Measurements from ENCODE around the gene HCFC1R1. TPM values are rescaled to one million over a fixed set of nuclear protein-coding genes. Genes with fewer than 3 reads are reported as not detected.

HCFC1R1 gene
- total and polyA plus RNA-seq, 2 experiments from 2014 or later, result 30.2 to 192 TPM

- TF ChIP-seq EZH2 (IDR thresholded peaks at IDR 0.05; ENCODE audit: low read depth, unreplicated experiment) (no peak), ZNF114 (CRISPR knock-in tag; IDR thresholded peaks at IDR 0.05) (no peak), REST (IDR thresholded peaks at IDR 0.05; ENCODE audit: unreplicated experiment) (no peak), JUNB (IDR thresholded peaks at IDR 0.05; ENCODE audit: unreplicated experiment) (no peak), CREB1 (CRISPR knock-in tag; IDR thresholded peaks at IDR 0.05; ENCODE audit: low read depth) (no peak)
Measured at GRCh38 chr16:3012828-3013420, 10.8 kb downstream of the HCFC1R1 start, which contains the start of gene CLDN9 (continued).

GRCh38 chr16:3012246-3012645 is 11.5 kb downstream of the HCFC1R1 start:
- peaks cover 61% of the 10 kb centered on the region for H3F3A ChIP-seq (replicated peaks; ENCODE audit: low read depth)
- H4K20me1 ChIP-seq (replicated peaks; ENCODE audit: insufficient read depth), result peaks cover 25% of the 10 kb centered on the region
- peaks cover 33% of the 10 kb centered on the region for H3K36me3 Mint-ChIP-seq (ENCODE audit: low read depth)
- H3K4me3 Mint-ChIP-seq, result peak overlapping the region; percentile 75
- H2AFZ ChIP-seq, result 0 out of 2 replicates have a peak overlapping the region, but pooled peaks have one; percentile 47
- H3K27ac ChIP-seq (ENCODE audit: low read depth), result no peak overlapping the region
- peak overlapping the region; percentile 62; the same call in 1 of the 2 replicates for H3K27ac Mint-ChIP-seq
- H3K79me2 ChIP-seq (replicated peaks; ENCODE audit: insufficient read depth), result peaks cover 17% of the 10 kb centered on the region
- H3K27me3 Mint-ChIP-seq (ENCODE audit: insufficient read depth, low read depth, poor library complexity), result peaks cover 52% of the 10 kb centered on the region
- H3K4me2 ChIP-seq, result peak overlapping the region; percentile 88
- peak overlapping the region; percentile 68 for H3K4me3 ChIP-seq
- peaks cover 11% of the 10 kb centered on the region for H3K27me3 ChIP-seq (ENCODE audit: insufficient read depth)
- peaks cover 79% of the 10 kb centered on the region for H3K4me1 ChIP-seq (ENCODE audit: insufficient read depth)
- H3K4me1 Mint-ChIP-seq, result peaks cover 71% of the 10 kb centered on the region
- H3K9me3 Mint-ChIP-seq, result peaks cover 7% of the 10 kb centered on the region; the same call in 2 of the 3 replicates
- DNase-seq (ENCODE audit: low spot score), result peak; percentile 82
- no peaks in the 10 kb centered on the region for H3K9me2 ChIP-seq (ENCODE audit: insufficient read depth)
- ATAC-seq, result peak; percentile 2; the same call in 2 of the 3 replicates
- no peaks in the 10 kb centered on the region for H3K36me3 ChIP-seq (ENCODE audit: insufficient read depth)
- TF ChIP-seq ZNF114 (CRISPR knock-in tag; IDR thresholded peaks at IDR 0.05), result no peak
- TF ChIP-seq NANOG (IDR thresholded peaks at IDR 0.05; ENCODE audit: borderline replicate concordance), result no peak
- no peak for TF ChIP-seq CREB1 (CRISPR knock-in tag; IDR thresholded peaks at IDR 0.05; ENCODE audit: low read depth)
- no peak for TF ChIP-seq JUNB (IDR thresholded peaks at IDR 0.05; ENCODE audit: unreplicated experiment)
- TF ChIP-seq ETS1 (IDR thresholded peaks at IDR 0.05), result no peak
- TF ChIP-seq ZNF331 (CRISPR knock-in tag; IDR thresholded peaks at IDR 0.05; ENCODE audit: low read depth), result no peak
- TF ChIP-seq EZH2 (IDR thresholded peaks at IDR 0.05; ENCODE audit: low read depth, unreplicated experiment), result no peak
- no peak for TF ChIP-seq REST (IDR thresholded peaks at IDR 0.05; ENCODE audit: unreplicated experiment)
- no peak for TF ChIP-seq POLR2AphosphoS5 (IDR thresholded peaks at IDR 0.05; ENCODE audit: low read depth)
- no peak for TF ChIP-seq EZH2phosphoT487 (IDR thresholded peaks at IDR 0.05; ENCODE audit: unreplicated experiment)
- no peak for TF ChIP-seq STAT1 (IDR thresholded peaks at IDR 0.05; ENCODE audit: unreplicated experiment)

All from GM23338 (cell line).